Neuronal stem cell (in vitro differentiated cells): Measurements from ENCODE around the gene CHD3.

ENCODE experiments used
- DNase-seq: peaks from one replicate; pipeline ENCODE4 v3.0.0-alpha.2; 2013; ENCODE audit warnings: low spot score
- H2AFZ ChIP-seq: one replicate; pipeline ENCODE4 v1.6.1; 2013; ENCODE audit warnings: mild to moderate bottlenecking, low read length, inconsistent platforms
- H2AK5ac ChIP-seq: 2 replicates; pipeline ENCODE4 v1.6.1; 2013; ENCODE audit warnings: low read depth, mild to moderate bottlenecking, inconsistent platforms, low read length, moderate library complexity, mixed read lengths
- H2BK120ac ChIP-seq: 2 replicates; pipeline ENCODE4 v1.6.1; 2013; ENCODE audit warnings: low read depth, mild to moderate bottlenecking, inconsistent platforms, low read length, moderate library complexity, mixed read lengths
- H2BK12ac ChIP-seq: one replicate; pipeline ENCODE4 v1.6.1; 2013; ENCODE audit warnings: low read length, inconsistent platforms
- H2BK15ac ChIP-seq: 2 replicates; pipeline ENCODE4 v1.6.1; 2013; ENCODE audit warnings: mild to moderate bottlenecking, low read length, inconsistent platforms, mixed read lengths
- H2BK5ac ChIP-seq: one replicate; pipeline ENCODE4 v1.6.1; 2013; ENCODE audit warnings: inconsistent platforms, mild to moderate bottlenecking, low read length, moderate library complexity
- H3K14ac ChIP-seq: one replicate; pipeline ENCODE4 v1.6.1; 2013; ENCODE audit warnings: low read length, inconsistent platforms
- H3K18ac ChIP-seq: 2 replicates; pipeline ENCODE4 v1.6.1; 2013; ENCODE audit warnings: low read length, inconsistent platforms
- H3K23ac ChIP-seq: 2 replicates; pipeline ENCODE4 v1.6.1; 2013; ENCODE audit warnings: low read depth, mild to moderate bottlenecking, mixed read lengths, low read length, inconsistent platforms; ENCODE audit not compliant: poor library complexity
- H3K27ac ChIP-seq: replicated peaks from 3 replicates; pipeline ENCODE4 v1.5.1; 2013; ENCODE audit warnings: low read length, inconsistent platforms
- H3K27me3 ChIP-seq, 3 experiments: 2 replicates each; pipeline ENCODE4 v1.6.1; 2013; ENCODE audit warnings: low read length in 3 of 3, mild to moderate bottlenecking in 2 of 3, inconsistent platforms in 1 of 3, low read depth in 1 of 3, mixed read lengths in 1 of 3, moderate library complexity in 1 of 3; ENCODE audit not compliant: control insufficient read depth in 3 of 3, insufficient read depth in 3 of 3
- H3K36me3 ChIP-seq, 2 donors: replicated peaks in 1 of 2; 2 replicates each; pipeline ENCODE4 v1.6.1; 2013; ENCODE audit warnings: low read length in 2 of 2; ENCODE audit not compliant: control insufficient read depth in 2 of 2, insufficient read depth in 2 of 2
- H3K4ac ChIP-seq: 2 replicates; pipeline ENCODE4 v1.6.1; 2013; ENCODE audit warnings: inconsistent platforms, mild to moderate bottlenecking, low read length, moderate library complexity
- H3K4me1 ChIP-seq, 2 donors: 1 replicate in 1 of 2; 2 replicates in 1 of 2; pipeline ENCODE4 v1.6.1; 2013; ENCODE audit warnings: low read length in 2 of 2, low read depth in 1 of 2; ENCODE audit not compliant: control insufficient read depth in 2 of 2, insufficient read depth in 1 of 2
- H3K4me2 ChIP-seq: one replicate; pipeline ENCODE4 v1.6.1; 2013; ENCODE audit warnings: mild to moderate bottlenecking, low read length, inconsistent platforms; ENCODE audit not compliant: insufficient read depth, poor library complexity, severe bottlenecking
- H3K4me3 ChIP-seq, 2 donors: 2 replicates each; pipeline ENCODE4 v1.5.1; 2013; ENCODE audit warnings: low read length in 2 of 2, mild to moderate bottlenecking in 2 of 2, inconsistent platforms in 1 of 2, moderate library complexity in 1 of 2
- H3K79me1 ChIP-seq: one replicate; pipeline ENCODE4 v1.6.1; 2013; ENCODE audit warnings: low read depth, mild to moderate bottlenecking, inconsistent platforms, low read length, moderate library complexity
- H3K9ac ChIP-seq: one replicate; pipeline ENCODE4 v1.6.1; 2013; ENCODE audit warnings: mild to moderate bottlenecking, low read depth, low read length, inconsistent platforms; ENCODE audit not compliant: poor library complexity
- H3K9me3 ChIP-seq, 2 donors: replicated peaks in 1 of 2; 2 replicates each; pipeline versions ENCODE3 to v1.6.1; 2013; ENCODE audit warnings: low read length in 2 of 2, mild to moderate bottlenecking in 2 of 2, inconsistent platforms in 1 of 2, low read depth in 1 of 2, mixed read lengths in 1 of 2, moderate library complexity in 1 of 2; ENCODE audit not compliant: control insufficient read depth in 2 of 2, insufficient read depth in 1 of 2
- H4K8ac ChIP-seq: one replicate; pipeline ENCODE4 v1.6.1; 2013; ENCODE audit warnings: low read depth, mild to moderate bottlenecking, inconsistent platforms, low read length, moderate library complexity
- H4K91ac ChIP-seq: one replicate; pipeline ENCODE4 v1.6.1; 2013; ENCODE audit warnings: low read length, low read depth, mild to moderate bottlenecking, inconsistent platforms; ENCODE audit not compliant: poor library complexity
- WGBS, 2 donors: extraction: QIAGEN DNeasy Blood & Tissue Kit; methylation state at CpG; one replicate each; pipeline ENCODE4 v1.1.7; 2013; ENCODE audit warnings: missing lambda C conversion rate in 2 of 2, mixed read lengths in 1 of 2; ENCODE audit not compliant: insufficient read length in 2 of 2, insufficient replicate concordance in 1 of 2; ENCODE audit errors: extremely low coverage in 2 of 2; 5-methylcytosine and 5-hydroxymethylcytosine counted together

Gene CHD3

DNA sequence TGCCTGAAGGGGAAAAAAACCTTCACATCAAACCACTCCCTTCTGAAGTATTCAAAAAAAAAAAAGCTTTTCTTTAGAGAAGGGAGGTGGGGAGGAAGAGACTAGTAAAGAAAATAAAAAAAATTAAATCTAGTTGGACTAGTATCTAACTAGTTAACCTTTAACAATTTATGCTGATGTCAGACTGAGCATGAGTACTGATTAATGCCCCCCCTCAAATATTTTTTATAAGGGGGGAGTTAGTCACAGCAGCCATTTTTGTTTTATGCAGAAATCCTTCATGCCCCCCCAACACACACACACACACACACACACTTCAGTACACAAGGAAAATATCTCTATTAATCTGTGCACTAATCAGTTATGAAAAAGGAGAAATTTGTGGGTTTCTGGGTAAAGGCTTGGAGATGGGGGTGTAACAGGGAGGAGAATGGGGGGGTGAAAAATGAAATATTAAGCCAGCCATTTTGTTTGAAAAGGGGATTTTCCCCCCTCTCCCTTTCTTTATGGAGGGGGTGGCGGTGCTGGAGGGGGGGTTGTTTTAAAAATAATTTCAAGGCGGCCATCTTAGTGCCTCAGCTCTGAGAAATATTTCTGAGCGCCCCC lies 4.7 kb upstream of the CHD3 start:
- DNase-seq, result no peak

DNA sequence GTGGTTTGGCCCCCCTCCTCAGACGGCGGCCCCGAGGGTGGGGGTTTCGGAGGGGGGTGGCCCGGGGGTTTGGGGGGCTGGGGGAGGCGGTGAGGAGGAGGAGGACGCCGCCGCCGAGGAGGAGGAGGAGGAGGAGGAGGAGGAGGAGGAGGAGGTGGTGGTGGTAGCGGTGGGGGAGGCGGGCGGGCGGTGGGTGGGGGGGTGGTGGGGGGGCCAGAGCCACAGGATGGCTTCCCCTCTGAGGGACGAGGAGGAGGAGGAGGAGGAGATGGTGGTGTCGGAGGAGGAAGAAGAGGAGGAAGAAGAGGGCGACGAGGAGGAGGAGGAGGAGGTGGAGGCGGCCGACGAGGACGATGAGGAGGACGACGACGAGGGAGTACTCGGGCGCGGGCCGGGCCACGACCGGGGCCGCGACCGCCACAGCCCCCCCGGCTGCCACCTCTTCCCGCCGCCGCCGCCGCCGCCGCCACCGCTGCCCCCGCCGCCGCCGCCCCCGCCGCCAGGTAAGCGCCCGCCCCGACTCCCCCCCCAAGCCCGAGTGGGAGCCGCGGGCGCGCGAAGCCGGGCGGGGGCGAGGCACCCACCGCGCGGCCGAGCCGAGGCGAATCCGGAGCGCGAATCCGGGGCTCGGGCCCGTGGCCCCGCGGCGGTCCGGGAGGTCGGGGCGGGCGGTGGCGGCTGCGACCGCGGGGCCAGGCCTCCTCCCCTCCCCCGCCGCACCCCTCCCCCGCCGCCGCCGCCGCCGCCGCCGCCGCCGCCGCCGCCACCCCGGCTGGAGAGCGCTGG lies 3.8 kb upstream of the CHD3 start:
- H4K8ac ChIP-seq, result no peak overlapping the region
- peak overlapping the region; percentile 42 for H2BK15ac ChIP-seq
- H3K79me1 ChIP-seq, result no peaks in the 10 kb centered on the region
- H3K9me3 ChIP-seq, result no peaks in the 10 kb centered on the region
- H3K4ac ChIP-seq, result no peak overlapping the region
- peak overlapping the region; percentile 67 to 90 for H3K4me3 ChIP-seq
- no CpG with 5 or more reads among the region's 100 CpGs for WGBS, 2 donors
- H2BK5ac ChIP-seq, result no peak overlapping the region
- peak overlapping the region; percentile 99 for H3K18ac ChIP-seq
- DNase-seq, result no peak
- H3K9ac ChIP-seq, result peak overlapping the region; percentile 46
- no peak overlapping the region for H2AK5ac ChIP-seq
- peak overlapping the region; percentile 84 for H2AFZ ChIP-seq
- H3K27me3 ChIP-seq, result peaks cover 0 to 3% (median 0%) of the 10 kb centered on the region in 3 experiments
- H3K23ac ChIP-seq, result no peak overlapping the region
- H3K36me3 ChIP-seq, result peaks cover 5 to 38% of the 10 kb centered on the region in 2 donors
- H3K4me1 ChIP-seq, result peaks cover 28 to 31% of the 10 kb centered on the region in 2 donors
- no peak overlapping the region for H2BK120ac ChIP-seq
- H3K27ac ChIP-seq, result no peak overlapping the region
- H3K14ac ChIP-seq, result no peak overlapping the region
- peak overlapping the region; percentile 100 for H3K4me2 ChIP-seq
- no peak overlapping the region for H2BK12ac ChIP-seq
- H4K91ac ChIP-seq, result no peak overlapping the region

More for the DNA sequence above, 4.7 kb upstream of the CHD3 start:
- Histone ChIP-seq H3K4me2 (no peak overlapping the region), H3K23ac (no peak overlapping the region), H3K9ac (no peak overlapping the region), H3K4me1 (peaks cover 22 to 23% of the 10 kb centered on the region in 2 donors), H3K4me3 (peak overlapping the region in 1 of 2 donors; percentile 28), H3K36me3 (peaks cover 6 to 44% of the 10 kb centered on the region in 2 donors), H2BK120ac (no peak overlapping the region), H3K27ac (no peak overlapping the region), H4K91ac (no peak overlapping the region), H2AFZ (peak overlapping the region; percentile 65), H3K4ac (no peak overlapping the region), H2BK12ac (no peak overlapping the region), H3K79me1 (no peaks in the 10 kb centered on the region), H3K18ac (no peak overlapping the region), H2AK5ac (no peak overlapping the region), H4K8ac (no peak overlapping the region), H3K14ac (no peak overlapping the region), H2BK15ac (no peak overlapping the region), H2BK5ac (no peak overlapping the region), H3K9me3 (no peaks in the 10 kb centered on the region), H3K27me3 (peaks cover 0 to 3% (median 0%) of the 10 kb centered on the region in 3 experiments)
- WGBS, 2 donors, result no CpG with 5 or more reads among the region's 3 CpGs

GRCh38 chr17:7885367-7886226 lies 3.0 kb upstream of the CHD3 start:
- H3K27ac ChIP-seq, result no peak overlapping the region
- peaks cover 31 to 32% of the 10 kb centered on the region in 2 donors for H3K4me1 ChIP-seq

More at GRCh38 chr17:7885367-7886226, 3.0 kb upstream of the CHD3 start:
- Histone ChIP-seq H3K79me1 (no peaks in the 10 kb centered on the region), H2BK120ac (no peak overlapping the region), H2BK5ac (peak overlapping the region; percentile 96), H3K9ac (peak overlapping the region; percentile 98), H2BK12ac (peak overlapping the region; percentile 96), H4K8ac (no peak overlapping the region), H3K14ac (peak overlapping the region; percentile 92), H2AFZ (peak overlapping the region; percentile 84), H3K18ac (peak overlapping the region; percentile 99), H2BK15ac (peak overlapping the region; percentile 73), H3K4ac (peak overlapping the region; percentile 67), H2AK5ac (peak overlapping the region; percentile 79), H3K4me2 (peak overlapping the region; percentile 100), H3K36me3 (peaks cover 4 to 37% of the 10 kb centered on the region in 2 donors), H3K27me3 (peaks cover 0 to 3% (median 0%) of the 10 kb centered on the region in 3 experiments), H3K4me3 (peak overlapping the region; percentile 67 to 90), H3K9me3 (no peaks in the 10 kb centered on the region), H4K91ac (no peak overlapping the region), H3K23ac (peak overlapping the region; percentile 98)
- no CpG with 5 or more reads among the region's 64 CpGs for WGBS, 2 donors
- peak; percentile 70 for DNase-seq
